CD14-positive monocyte (primary cell): ENCODE results near the gene CNTNAP2. TPM values are rescaled to one million over a fixed set of nuclear protein-coding genes. Genes with fewer than 3 reads are reported as not detected.

Source experiments
- DNase-seq, 3 donors: peaks; one replicate each; pipeline ENCODE4 v3.0.0-alpha.2; 2011 to 2022
- H2AFZ ChIP-seq: 2 replicates; pipeline ENCODE4 v1.6.0; 2012; ENCODE audit warnings: mild to moderate bottlenecking, low read depth, low read length, inconsistent platforms; ENCODE audit not compliant: insufficient read depth, poor library complexity, severe bottlenecking
- H3K27ac ChIP-seq, 2 donors: 1 replicate in 1 of 2; 2 replicates in 1 of 2; pipeline ENCODE4 v1.5.1; 2012 to 2013; ENCODE audit warnings: low read length in 2 of 2, control low read depth in 1 of 2, inconsistent platforms in 1 of 2, low read depth in 1 of 2, mild to moderate bottlenecking in 1 of 2
- H3K27me3 ChIP-seq, 2 donors: one replicate each; pipeline versions ENCODE4 v1.6.0 to v1.6.1; 2011 to 2013; ENCODE audit warnings: low read length in 2 of 2; ENCODE audit not compliant: control insufficient read depth in 2 of 2, insufficient read depth in 2 of 2
- H3K36me3 ChIP-seq, 2 donors: replicated peaks in 1 of 2; 1 replicate in 1 of 2; 2 replicates in 1 of 2; pipeline versions ENCODE4 v1.5.1 to v1.6.1; 2012 to 2013; ENCODE audit warnings: low read length in 2 of 2, control low read depth in 1 of 2, inconsistent platforms in 1 of 2, mild to moderate bottlenecking in 1 of 2; ENCODE audit not compliant: insufficient read depth in 2 of 2, control insufficient read depth in 1 of 2
- H3K4me1 ChIP-seq, 2 donors: 1 replicate in 1 of 2; 2 replicates in 1 of 2; pipeline versions ENCODE4 v1.5.1 to v1.6.1; 2012 to 2013; ENCODE audit warnings: low read length in 2 of 2, control low read depth in 1 of 2, inconsistent platforms in 1 of 2, mild to moderate bottlenecking in 1 of 2, moderate library complexity in 1 of 2; ENCODE audit not compliant: insufficient read depth in 2 of 2, control insufficient read depth in 1 of 2
- H3K4me2 ChIP-seq: replicated peaks from 2 replicates; pipeline ENCODE3; 2012; ENCODE audit warnings: low read length, moderate library complexity, mild to moderate bottlenecking; ENCODE audit not compliant: poor library complexity, severe bottlenecking; ENCODE audit errors: extremely low read depth
- H3K4me3 ChIP-seq, 3 experiments: fragments of 200-600 bp in 1 of 3; sonication (generic) in 1 of 3; replicated peaks in 1 of 3; 1 replicate in 2 of 3; 2 replicates in 1 of 3; pipeline ENCODE4 v1.5.1; 2011 to 2013; ENCODE audit warnings: low read length in 3 of 3, mild to moderate bottlenecking in 3 of 3, control low read depth in 2 of 3, low read depth in 2 of 3, inconsistent platforms in 1 of 3, moderate library complexity in 1 of 3
- H3K79me2 ChIP-seq: 2 replicates; pipeline ENCODE4 v1.6.0; 2012; ENCODE audit warnings: mild to moderate bottlenecking, control low read depth, inconsistent platforms, low read length, moderate library complexity; ENCODE audit not compliant: insufficient read depth
- H3K9ac ChIP-seq: 2 replicates; pipeline ENCODE4 v1.6.0; 2017; ENCODE audit warnings: low read length, mild to moderate bottlenecking; ENCODE audit not compliant: insufficient read depth, poor library complexity, severe bottlenecking
- H3K9me3 ChIP-seq, 2 donors: replicated peaks in 1 of 2; 1 replicate in 1 of 2; 2 replicates in 1 of 2; pipeline versions ENCODE4 v1.5.1 to v1.6.1; 2012 to 2013; ENCODE audit warnings: low read length in 2 of 2, control low read depth in 1 of 2; ENCODE audit not compliant: control insufficient read depth in 1 of 2, insufficient read depth in 1 of 2
- H4K20me1 ChIP-seq: 2 replicates; pipeline ENCODE4 v1.6.0; 2012; ENCODE audit warnings: mild to moderate bottlenecking, low read length, control low read depth, moderate library complexity; ENCODE audit not compliant: insufficient read depth
- H3K27ac Mint-ChIP-seq, 7 donors: one replicate each; pipeline ENCODE4 v1.8.0; 2020; ENCODE audit warnings: mild to moderate bottlenecking in 7 of 7, mixed read lengths in 7 of 7, moderate library complexity in 6 of 7, inconsistent platforms in 2 of 7
- H3K27me3 Mint-ChIP-seq, 3 donors: one replicate each; pipeline ENCODE4 v1.8.0; 2021 to 2022; ENCODE audit warnings: low read depth in 3 of 3, mild to moderate bottlenecking in 3 of 3, mixed read lengths in 3 of 3, moderate library complexity in 3 of 3, inconsistent platforms in 1 of 3
- H3K36me3 Mint-ChIP-seq, 2 donors: one replicate each; pipeline ENCODE4 v1.8.0; 2020; ENCODE audit warnings: mixed read lengths in 2 of 2, inconsistent platforms in 1 of 2, mild to moderate bottlenecking in 1 of 2
- H3K4me1 Mint-ChIP-seq: one replicate; pipeline ENCODE4 v1.8.0; 2020; ENCODE audit warnings: mild to moderate bottlenecking, mixed read lengths
- H3K4me3 Mint-ChIP-seq, 2 donors: one replicate each; pipeline ENCODE4 v1.8.0; 2020; ENCODE audit warnings: mild to moderate bottlenecking in 2 of 2, mixed read lengths in 2 of 2, moderate library complexity in 1 of 2
- H3K9me3 Mint-ChIP-seq, 7 donors: one replicate each; pipeline ENCODE4 v1.8.0; 2020 to 2022; ENCODE audit warnings: mixed read lengths in 7 of 7, mild to moderate bottlenecking in 6 of 7, moderate library complexity in 6 of 7, inconsistent platforms in 2 of 7
- WGBS: methylation state at CpG from one replicate; pipeline ENCODE4 v1.1.5; 2013; ENCODE audit warnings: missing lambda C conversion rate; ENCODE audit not compliant: insufficient coverage; 5-methylcytosine and 5-hydroxymethylcytosine counted together
- intact Hi-C, 2 donors: fragments of 100-400 bp; cut with micrococcal nuclease; formaldehyde crosslinking; loops; one replicate each; pipeline versions ENCODE4 v1.15.0 to v1.15.1; 2023
- polyA plus RNA-seq, 3 donors: library from polyadenylated mRNA; depleted of rRNA in 1 of 3; unstranded in 2 of 3; stranded (reverse) in 1 of 3; fragments of 300-500 nt in 2 of 3; fragments of >200 nt in 1 of 3; fragmentation: Illumina TruSeq in 2 of 3; gene quantifications; 1 replicate in 2 of 3; 2 replicates in 1 of 3; pipeline ENCODE4 v1.2.3, GENCODE V29; 2012 to 2021
- TF ChIP-seq, protein P1 (sequence below): fragments of 200-600 bp; IDR thresholded peaks from one replicate; pipeline ENCODE4 v1.8.0; 2022; ENCODE audit warnings: antibody characterized with exemption, mild to moderate bottlenecking

The CNTNAP2 gene
- polyA plus RNA-seq, 3 donors = 0.01 TPM; not detected in 2

DNA sequence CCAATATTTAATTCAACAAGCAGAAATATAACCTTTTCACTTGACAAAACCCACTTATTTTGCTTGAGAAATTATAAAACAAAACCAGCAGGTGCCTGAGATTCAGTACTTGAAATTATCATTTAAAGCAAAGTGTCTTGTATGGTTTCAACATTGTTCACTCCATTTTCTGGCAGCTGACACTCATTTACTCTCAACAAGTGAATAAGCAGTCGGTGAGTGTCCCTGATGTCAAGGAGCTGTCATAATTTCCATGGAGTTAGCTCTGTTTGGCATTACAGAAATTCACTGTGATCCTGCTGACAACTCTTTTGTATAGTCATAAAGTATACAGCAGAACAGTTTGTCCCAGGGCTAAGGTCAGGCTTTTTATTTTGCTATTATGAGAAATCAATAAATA, 490.0 kb downstream of the CNTNAP2 start:
- TF ChIP-seq, protein P1, sequence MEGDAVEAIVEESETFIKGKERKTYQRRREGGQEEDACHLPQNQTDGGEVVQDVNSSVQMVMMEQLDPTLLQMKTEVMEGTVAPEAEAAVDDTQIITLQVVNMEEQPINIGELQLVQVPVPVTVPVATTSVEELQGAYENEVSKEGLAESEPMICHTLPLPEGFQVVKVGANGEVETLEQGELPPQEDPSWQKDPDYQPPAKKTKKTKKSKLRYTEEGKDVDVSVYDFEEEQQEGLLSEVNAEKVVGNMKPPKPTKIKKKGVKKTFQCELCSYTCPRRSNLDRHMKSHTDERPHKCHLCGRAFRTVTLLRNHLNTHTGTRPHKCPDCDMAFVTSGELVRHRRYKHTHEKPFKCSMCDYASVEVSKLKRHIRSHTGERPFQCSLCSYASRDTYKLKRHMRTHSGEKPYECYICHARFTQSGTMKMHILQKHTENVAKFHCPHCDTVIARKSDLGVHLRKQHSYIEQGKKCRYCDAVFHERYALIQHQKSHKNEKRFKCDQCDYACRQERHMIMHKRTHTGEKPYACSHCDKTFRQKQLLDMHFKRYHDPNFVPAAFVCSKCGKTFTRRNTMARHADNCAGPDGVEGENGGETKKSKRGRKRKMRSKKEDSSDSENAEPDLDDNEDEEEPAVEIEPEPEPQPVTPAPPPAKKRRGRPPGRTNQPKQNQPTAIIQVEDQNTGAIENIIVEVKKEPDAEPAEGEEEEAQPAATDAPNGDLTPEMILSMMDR = no peak
- Histone ChIP-seq H3K4me3 (no peak overlapping the region), H3K36me3 (no peaks in the 10 kb centered on the region), H4K20me1 (no peaks in the 10 kb centered on the region), H3K4me2 (no peak overlapping the region), H3K9ac (no peak overlapping the region), H3K4me1 (no peaks in the 10 kb centered on the region), H3K79me2 (no peaks in the 10 kb centered on the region), H3K27ac (no peak overlapping the region), H2AFZ (no peak overlapping the region), H3K27me3 (no peaks in the 10 kb centered on the region), H3K9me3 (no peaks in the 10 kb centered on the region)
- H3K27ac Mint-ChIP-seq = no peak overlapping the region
- H3K27me3 Mint-ChIP-seq = no peaks in the 10 kb centered on the region
- peaks cover 0 to 4% (median 0%) of the 10 kb centered on the region in 7 donors for H3K9me3 Mint-ChIP-seq
- no peak overlapping the region for H3K4me3 Mint-ChIP-seq
- DNase-seq = no peak
- H3K4me1 Mint-ChIP-seq = no peaks in the 10 kb centered on the region
- no peaks in the 10 kb centered on the region for H3K36me3 Mint-ChIP-seq
- WGBS = 71% methylated on average over 1 of the region's 1 CpG
- intact Hi-C loops = no loop called here

DNA sequence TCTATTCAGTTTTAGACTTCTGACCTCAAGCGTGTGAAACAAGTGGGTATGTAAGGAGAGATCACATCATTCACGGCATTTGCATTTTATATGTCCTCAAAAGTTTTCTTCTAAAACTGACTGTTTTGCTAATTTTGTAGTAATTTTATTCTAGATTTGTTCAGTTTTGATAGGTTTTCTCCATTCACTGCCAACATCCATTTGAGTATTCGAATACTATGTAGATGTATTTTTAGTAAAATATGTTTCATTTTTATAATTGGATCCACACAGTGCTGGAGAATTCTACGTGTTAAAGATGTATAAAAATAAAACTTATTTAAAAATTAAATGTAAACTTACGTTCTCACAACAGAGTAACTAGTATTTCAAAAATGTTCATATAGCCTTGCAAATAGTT, 503.0 kb downstream of the CNTNAP2 start:
- no peaks in the 10 kb centered on the region for H3K27me3 ChIP-seq
- TF ChIP-seq, protein P1 = no peak
- Mint-ChIP-seq H3K4me1 (no peaks in the 10 kb centered on the region), H3K9me3 (peaks cover 0 to 6% (median 2%) of the 10 kb centered on the region in 7 donors), H3K4me3 (no peak overlapping the region), H3K27ac (no peak overlapping the region), H3K36me3 (no peaks in the 10 kb centered on the region), H3K27me3 (no peaks in the 10 kb centered on the region)
- no peak overlapping the region for H3K9ac ChIP-seq
- no peaks in the 10 kb centered on the region for H4K20me1 ChIP-seq
- no peaks in the 10 kb centered on the region for H3K79me2 ChIP-seq
- no peak overlapping the region for H3K4me2 ChIP-seq
- H3K4me1 ChIP-seq = no peaks in the 10 kb centered on the region
- H2AFZ ChIP-seq = no peak overlapping the region
- no peak overlapping the region for H3K27ac ChIP-seq
- DNase-seq = no peak
- H3K4me3 ChIP-seq = no peak overlapping the region
- no CpG with 5 or more reads among the region's 5 CpGs for WGBS
- H3K9me3 ChIP-seq = peaks cover 0 to 5% of the 10 kb centered on the region in 2 donors
- no peaks in the 10 kb centered on the region for H3K36me3 ChIP-seq
- intact Hi-C loops = no loop called here
